Measurements from ENCODE around the gene GNPAT.

The GNPAT gene

GRCh38 chr1:231242516-231243198 lies 1.6 kb downstream of the GNPAT start:
- no peak for DNase-seq (ENCODE audit: low read depth)

GRCh38 chr1:231248778-231249177 lies 7.8 kb downstream of the GNPAT start:
- DNase-seq (ENCODE audit: low read depth): no peak

DNA sequence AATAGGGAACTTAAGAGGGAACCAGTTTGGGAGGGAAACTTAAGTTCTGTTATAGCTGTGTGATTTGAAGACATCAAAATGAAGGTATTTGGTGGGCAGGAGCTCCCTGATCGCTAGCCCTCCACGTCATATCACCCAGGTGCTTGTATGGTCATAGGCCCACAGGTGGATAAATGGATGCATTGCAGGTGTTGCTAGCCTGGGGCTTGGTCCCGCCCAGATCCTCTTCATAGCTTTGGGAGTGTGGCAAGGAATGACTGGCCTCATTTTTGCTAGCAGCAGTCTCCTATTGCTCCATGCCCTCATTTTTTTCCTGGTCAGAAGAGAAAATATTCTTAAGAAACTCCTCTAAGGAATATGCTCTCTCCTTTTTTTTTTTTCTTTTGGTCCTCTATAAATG lies 11.3 kb downstream of the GNPAT start:
- DNase-seq (ENCODE audit: low read depth): no peak

DNA sequence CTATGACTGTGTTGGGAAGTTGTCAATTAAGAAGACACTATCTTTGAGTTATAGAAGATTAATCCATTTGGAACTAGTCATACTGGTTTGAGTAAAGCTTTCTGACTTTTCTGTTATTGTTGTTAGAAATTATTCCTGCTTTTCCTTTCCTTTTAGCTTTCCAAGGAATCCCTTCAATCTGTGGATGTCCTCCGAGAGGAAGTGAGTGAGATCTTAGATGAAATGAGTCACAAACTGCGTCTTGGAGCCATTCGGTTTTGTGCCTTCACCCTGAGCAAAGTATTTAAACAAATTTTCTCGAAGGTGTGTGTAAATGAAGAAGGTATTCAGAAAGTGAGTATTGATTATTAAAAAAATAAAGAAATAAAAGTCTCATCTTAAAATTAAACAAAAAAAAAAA lies 19.3 kb downstream of the GNPAT start:
- DNase-seq (ENCODE audit: low read depth): no peak

GRCh38 chr1:231264642-231265041 lies 23.6 kb downstream of the GNPAT start:
- no peak for DNase-seq (ENCODE audit: low read depth)

DNA sequence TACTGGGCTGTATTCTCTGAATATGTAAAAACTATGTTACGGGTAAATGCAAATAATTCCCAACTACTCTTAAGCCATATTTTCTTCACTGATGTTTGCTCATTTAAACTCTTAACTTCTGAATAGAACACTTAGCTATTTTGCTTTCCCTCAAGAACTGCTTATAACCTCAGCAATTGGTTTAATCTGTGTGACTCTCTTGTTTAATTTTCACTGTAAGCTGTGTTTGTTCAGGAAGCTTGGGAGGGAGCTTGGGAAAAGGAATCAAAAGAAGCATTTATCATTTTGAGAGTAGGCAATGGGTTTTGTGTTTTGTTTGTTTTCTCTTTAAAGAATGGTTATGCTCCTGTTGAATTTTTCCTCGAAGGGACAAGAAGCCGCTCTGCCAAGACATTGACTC lies 24.4 kb downstream of the GNPAT start:
- no peak for DNase-seq (ENCODE audit: low read depth)

- no peak for DNase-seq (ENCODE audit: low read depth)
These were observed 25.9 kb downstream of the GNPAT start for GRCh38 chr1:231266811-231267322.

DNA sequence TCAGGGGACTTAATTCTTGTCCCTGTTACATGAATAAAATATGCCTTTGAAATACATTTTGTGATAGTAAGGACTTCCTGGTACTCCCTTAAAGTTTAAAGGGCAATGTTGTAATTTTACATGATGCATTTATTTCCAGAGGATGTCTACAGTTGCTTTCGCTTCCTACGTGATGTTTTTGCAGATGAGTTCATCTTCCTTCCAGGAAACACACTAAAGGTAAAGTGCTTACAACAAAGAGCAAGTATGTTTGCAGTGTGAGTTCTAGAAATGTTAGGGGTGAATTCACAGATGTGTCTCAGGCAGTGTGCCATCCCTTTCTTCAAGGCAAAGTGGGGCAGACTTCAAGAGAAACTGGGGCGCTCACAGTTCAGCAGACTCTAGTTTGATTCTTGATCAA lies 31.2 kb downstream of the GNPAT start:
- no peak for DNase-seq (ENCODE audit: low read depth)

GRCh38 chr1:231272880-231273279 lies 31.9 kb downstream of the GNPAT start:
- DNase-seq (ENCODE audit: low read depth): no peak

DNA sequence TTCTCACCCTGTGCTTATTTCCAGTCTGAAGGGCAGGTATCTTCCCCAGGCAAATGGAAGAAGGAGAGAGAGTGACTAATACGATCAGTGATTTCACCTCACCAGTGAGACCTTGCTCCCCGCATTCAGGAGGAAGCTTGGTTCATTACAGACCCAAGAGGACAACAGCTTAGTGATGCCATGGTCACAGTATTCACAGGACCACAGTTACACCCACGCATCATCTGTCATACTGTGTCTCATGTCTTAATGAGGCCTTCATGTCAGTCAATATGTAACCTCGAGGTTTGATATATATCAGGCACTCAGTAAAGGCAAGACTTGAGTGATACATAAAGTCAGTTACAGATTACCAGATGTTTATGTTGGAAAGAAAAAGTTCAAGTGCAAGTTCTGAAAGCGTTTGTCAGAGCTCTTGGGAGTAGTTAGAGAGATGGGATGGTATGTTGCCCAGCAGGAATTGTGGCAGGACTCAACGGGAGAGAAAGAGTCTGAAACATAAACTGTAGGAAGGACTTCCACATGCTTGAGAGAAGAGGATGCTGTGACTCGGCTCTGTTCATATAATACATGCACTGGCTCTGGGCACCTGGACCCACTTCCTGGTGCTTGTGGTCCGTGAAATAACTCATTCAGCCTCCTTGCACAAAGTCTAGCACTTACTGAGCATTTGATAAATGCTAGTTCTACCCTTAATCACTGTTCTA lies 33.3 kb downstream of the GNPAT start:
- DNase-seq (ENCODE audit: low read depth): no peak

GRCh38 chr1:231278100-231278790 lies 37.2 kb downstream of the GNPAT start:
- DNase-seq (ENCODE audit: low read depth): no peak

DNA sequence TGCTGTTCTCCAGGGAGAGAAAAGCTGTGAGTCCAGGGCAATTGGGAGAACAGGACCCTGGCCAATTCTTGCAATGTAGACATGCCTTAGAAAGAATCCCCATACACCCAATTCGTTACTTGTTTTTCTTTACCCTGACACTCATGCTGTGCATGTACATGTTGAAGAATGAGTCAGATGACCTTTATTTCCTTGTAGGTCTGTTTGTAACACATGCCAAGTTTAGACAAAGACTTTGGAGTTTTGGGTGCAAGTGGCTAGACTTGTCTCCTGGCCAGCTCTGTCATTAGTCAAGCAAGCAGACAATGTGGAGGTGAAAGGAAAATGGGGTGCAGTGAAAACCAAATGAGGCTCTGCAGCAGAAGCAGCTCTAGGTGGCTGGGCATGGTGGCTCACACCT lies 38.1 kb downstream of the GNPAT start:
- no peak for DNase-seq (ENCODE audit: low read depth)

- no peak for DNase-seq (ENCODE audit: low read depth)
These were observed 38.7 kb downstream of the GNPAT start for GRCh38 chr1:231279683-231280082.

- DNase-seq (ENCODE audit: low read depth): no peak
These were observed 43.4 kb downstream of the GNPAT start for GRCh38 chr1:231284441-231284840.

DNA sequence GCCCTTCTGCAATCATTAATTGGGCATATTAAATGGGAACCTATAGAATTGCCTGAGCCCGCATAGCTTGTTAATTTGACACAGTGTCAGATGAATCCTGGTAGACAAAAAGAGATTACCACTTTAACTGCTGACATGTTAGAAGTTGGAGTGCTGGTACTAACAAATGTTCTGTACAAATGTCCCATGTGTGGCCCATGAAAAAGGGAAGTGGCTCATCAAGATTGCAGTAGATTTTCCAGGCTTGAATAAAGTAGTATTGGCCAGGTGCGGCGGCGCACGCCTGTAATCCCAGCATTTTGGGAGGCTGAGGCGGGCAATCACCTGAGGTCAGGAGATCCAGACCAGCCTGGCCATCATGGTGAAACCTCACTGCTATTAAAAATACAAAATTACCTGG lies 45.6 kb downstream of the GNPAT start:
- no peak for DNase-seq (ENCODE audit: low read depth)

- no peak for DNase-seq (ENCODE audit: low read depth)
These were observed 54.9 kb downstream of the GNPAT start for GRCh38 chr1:231295938-231296337.

DNA sequence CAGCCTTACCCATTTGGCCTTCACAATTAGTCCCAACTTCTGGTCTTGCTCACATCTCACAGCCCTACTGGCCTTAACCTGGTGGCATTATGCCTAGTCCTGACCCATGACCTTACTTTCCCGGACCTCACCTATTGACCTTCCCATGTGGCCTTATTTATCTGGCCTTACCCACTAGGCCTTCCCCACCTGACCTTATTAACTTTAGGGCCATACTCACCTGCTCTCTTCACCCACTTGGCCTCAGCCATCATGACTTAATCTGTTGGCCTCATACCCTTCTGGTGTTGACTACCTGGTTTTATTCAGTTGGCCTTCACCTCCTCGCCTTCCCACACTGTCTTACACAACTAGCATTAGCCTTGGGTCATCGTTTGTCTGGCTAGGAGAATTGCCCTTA lies 61.0 kb downstream of the GNPAT start:
- DNase-seq (ENCODE audit: low read depth): no peak

DNA sequence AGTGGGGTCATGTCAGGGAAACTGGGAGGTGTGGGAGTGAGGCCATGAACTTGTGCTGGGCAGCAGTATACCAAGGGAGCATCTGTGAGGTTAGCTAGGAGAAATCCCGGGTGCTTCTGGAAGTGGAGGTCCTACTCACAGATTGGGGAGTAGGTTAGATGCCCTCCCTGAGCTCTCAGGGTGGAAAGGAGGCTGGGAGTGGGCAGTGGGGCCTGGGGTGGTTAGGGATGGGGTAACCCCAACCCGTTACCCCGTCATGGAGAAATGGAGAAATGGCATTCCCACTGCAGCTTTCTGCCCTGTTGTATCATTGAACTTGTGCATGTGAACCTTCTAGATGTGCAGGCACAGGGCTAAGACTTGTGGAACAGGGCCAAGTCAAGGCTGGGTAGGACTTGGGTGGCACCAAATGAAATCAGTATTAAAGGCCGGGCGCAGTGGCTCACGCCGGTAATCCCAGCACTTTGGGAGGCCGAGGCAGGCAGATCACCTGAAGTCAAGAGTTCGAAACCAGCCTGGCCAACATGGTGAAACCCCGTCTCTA lies 69.5 kb downstream of the GNPAT start:
- DNase-seq (ENCODE audit: low read depth): no peak

- DNase-seq (ENCODE audit: low read depth): no peak
These were observed 70.9 kb downstream of the GNPAT start for GRCh38 chr1:231311720-231312431.

GRCh38 chr1:231312432-231312788 lies 71.4 kb downstream of the GNPAT start:
- DNase-seq (ENCODE audit: low read depth): no peak

DNA sequence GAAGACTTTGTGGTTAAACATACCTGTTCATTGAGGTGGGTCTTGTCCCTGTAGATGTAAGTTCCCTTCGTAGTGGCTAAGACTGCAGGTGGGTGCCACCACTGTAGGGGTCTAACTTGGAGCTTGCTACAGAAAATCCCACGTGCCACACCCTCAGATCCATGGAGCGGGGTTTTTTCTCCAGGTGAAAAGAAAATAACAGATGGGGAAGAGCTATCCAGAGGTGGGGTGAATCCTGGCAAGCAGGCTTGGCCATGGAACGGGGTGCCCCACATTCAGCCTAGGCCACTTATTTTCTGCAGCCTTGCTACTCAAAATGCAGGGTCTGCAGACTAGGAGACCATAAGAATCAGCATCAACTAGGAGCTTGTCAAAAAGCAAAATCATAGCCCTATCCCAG lies 72.6 kb downstream of the GNPAT start:
- no peak for DNase-seq (ENCODE audit: low read depth)

GRCh38 chr1:231315887-231316286 lies 74.9 kb downstream of the GNPAT start:
- no peak for DNase-seq (ENCODE audit: low read depth)
